ENCODE measurements around the gene STOX2. TPM values are rescaled to one million over a fixed set of nuclear protein-coding genes. Genes with fewer than 3 reads are reported as not detected.

The STOX2 gene
- total RNA-seq, 2 experiments from 2014 or later, result not detected

GRCh38 chr4:183873409-183874185 lies 31.5 kb upstream of the STOX2 start:
- POLR2A ChIA-PET, result no interaction called here
- ATAC-seq (no peak), DNase-seq (no peak)
- H3K4me1 Mint-ChIP-seq (ENCODE audit: low read depth), result no peaks in the 10 kb centered on the region
- H3K27me3 Mint-ChIP-seq (ENCODE audit: low read depth), result peaks cover 2% of the 10 kb centered on the region
- H3K27ac Mint-ChIP-seq, result no peak overlapping the region
- no peaks in the 10 kb centered on the region for H3K9me3 Mint-ChIP-seq (ENCODE audit: insufficient read depth)
- CTCF ChIA-PET, result no interaction called here
- H3K4me3 Mint-ChIP-seq, result no peak overlapping the region
- no peaks in the 10 kb centered on the region for H3K36me3 Mint-ChIP-seq (ENCODE audit: low read depth)

GRCh38 chr4:183875251-183875825 lies 29.8 kb upstream of the STOX2 start:
- H3K27ac Mint-ChIP-seq, result no peak overlapping the region
- H3K36me3 Mint-ChIP-seq (ENCODE audit: low read depth), result no peaks in the 10 kb centered on the region
- POLR2A ChIA-PET, result no interaction called here
- H3K4me3 Mint-ChIP-seq, result no peak overlapping the region
- CTCF ChIA-PET, result no interaction called here
- H3K27me3 Mint-ChIP-seq (ENCODE audit: low read depth), result no peaks in the 10 kb centered on the region
- DNase-seq (no peak), ATAC-seq (no peak)
- H3K4me1 Mint-ChIP-seq (ENCODE audit: low read depth), result no peaks in the 10 kb centered on the region
- H3K9me3 Mint-ChIP-seq (ENCODE audit: insufficient read depth), result no peaks in the 10 kb centered on the region

GRCh38 chr4:183876268-183876934 lies 28.7 kb upstream of the STOX2 start:
- H3K27me3 Mint-ChIP-seq (ENCODE audit: low read depth), result no peaks in the 10 kb centered on the region
- H3K4me1 Mint-ChIP-seq (ENCODE audit: low read depth), result no peaks in the 10 kb centered on the region
- H3K27ac Mint-ChIP-seq, result no peak overlapping the region
- no peaks in the 10 kb centered on the region for H3K36me3 Mint-ChIP-seq (ENCODE audit: low read depth)
- no peak overlapping the region for H3K4me3 Mint-ChIP-seq
- no peak for DNase-seq
- POLR2A ChIA-PET, result no interaction called here
- CTCF ChIA-PET, result no interaction called here
- H3K9me3 Mint-ChIP-seq (ENCODE audit: insufficient read depth), result no peaks in the 10 kb centered on the region
- ATAC-seq, result no peak

GRCh38 chr4:183878251-183878970 lies 26.7 kb upstream of the STOX2 start:
- no peak overlapping the region for H3K4me3 Mint-ChIP-seq
- CTCF ChIA-PET, result interaction anchor here (0.6 kb wide), 1 partner anchor 210 kb away, joined by 4 read pairs; no protein-coding TSS in a partner anchor
- no peak overlapping the region for H3K27ac Mint-ChIP-seq

GRCh38 chr4:183885205-183885720 lies 19.8 kb upstream of the STOX2 start:
- CTCF ChIA-PET, result no interaction called here
- H3K4me1 Mint-ChIP-seq (ENCODE audit: low read depth), result no peaks in the 10 kb centered on the region
- H3K4me3 Mint-ChIP-seq, result no peak overlapping the region
- DNase-seq (no peak), ATAC-seq (no peak)
- no peaks in the 10 kb centered on the region for H3K9me3 Mint-ChIP-seq (ENCODE audit: insufficient read depth)
- no peak overlapping the region for H3K27ac Mint-ChIP-seq
- POLR2A ChIA-PET, result no interaction called here
- no peaks in the 10 kb centered on the region for H3K36me3 Mint-ChIP-seq (ENCODE audit: low read depth)
- H3K27me3 Mint-ChIP-seq (ENCODE audit: low read depth), result peaks cover 5% of the 10 kb centered on the region

More at GRCh38 chr4:183878251-183878970, 26.7 kb upstream of the STOX2 start:
- ATAC-seq (no peak), DNase-seq (no peak)
- Mint-ChIP-seq H3K27me3 (ENCODE audit: low read depth) (peaks cover 5% of the 10 kb centered on the region), H3K9me3 (ENCODE audit: insufficient read depth) (no peaks in the 10 kb centered on the region), H3K36me3 (ENCODE audit: low read depth) (no peaks in the 10 kb centered on the region), H3K4me1 (ENCODE audit: low read depth) (no peaks in the 10 kb centered on the region)
- POLR2A ChIA-PET, result no interaction called here

- CTCF ChIA-PET, result no interaction called here
- H3K36me3 Mint-ChIP-seq (ENCODE audit: low read depth), result no peaks in the 10 kb centered on the region
- POLR2A ChIA-PET, result interaction anchor here (0.6 kb wide), 1 partner anchor 292 kb away, joined by 3 read pairs; no protein-coding TSS in a partner anchor
- DNase-seq (no peak), ATAC-seq (no peak)
- H3K27me3 Mint-ChIP-seq (ENCODE audit: low read depth), result no peaks in the 10 kb centered on the region
- no peak overlapping the region for H3K27ac Mint-ChIP-seq
- no peaks in the 10 kb centered on the region for H3K9me3 Mint-ChIP-seq (ENCODE audit: insufficient read depth)
- no peak overlapping the region for H3K4me3 Mint-ChIP-seq
- H3K4me1 Mint-ChIP-seq (ENCODE audit: low read depth), result no peaks in the 10 kb centered on the region
Measured at GRCh38 chr4:183887351-183887750, 17.8 kb upstream of the STOX2 start.

- Mint-ChIP-seq H3K36me3 (ENCODE audit: low read depth) (no peaks in the 10 kb centered on the region), H3K27ac (no peak overlapping the region), H3K4me1 (ENCODE audit: low read depth) (no peaks in the 10 kb centered on the region), H3K9me3 (ENCODE audit: insufficient read depth) (no peaks in the 10 kb centered on the region), H3K27me3 (ENCODE audit: low read depth) (no peaks in the 10 kb centered on the region), H3K4me3 (no peak overlapping the region)
- DNase-seq (no peak), ATAC-seq (no peak)
- CTCF ChIA-PET, result no interaction called here
- POLR2A ChIA-PET, result no interaction called here
Measured at GRCh38 chr4:183888564-183888963, 16.5 kb upstream of the STOX2 start.

- Mint-ChIP-seq H3K4me3 (no peak overlapping the region), H3K36me3 (ENCODE audit: low read depth) (no peaks in the 10 kb centered on the region), H3K27ac (no peak overlapping the region), H3K4me1 (ENCODE audit: low read depth) (no peaks in the 10 kb centered on the region), H3K27me3 (ENCODE audit: low read depth) (no peaks in the 10 kb centered on the region), H3K9me3 (ENCODE audit: insufficient read depth) (no peaks in the 10 kb centered on the region)
- POLR2A ChIA-PET, result no interaction called here
- CTCF ChIA-PET, result no interaction called here
- ATAC-seq (no peak), DNase-seq (no peak)
Measured at GRCh38 chr4:183889190-183889589, 15.9 kb upstream of the STOX2 start.

GRCh38 chr4:183897193-183897592 lies 7.9 kb upstream of the STOX2 start:
- no peaks in the 10 kb centered on the region for H3K4me1 Mint-ChIP-seq (ENCODE audit: low read depth)
- H3K4me3 Mint-ChIP-seq, result no peak overlapping the region
- H3K36me3 Mint-ChIP-seq (ENCODE audit: low read depth), result no peaks in the 10 kb centered on the region
- ATAC-seq, result no peak
- CTCF ChIA-PET, result no interaction called here
- POLR2A ChIA-PET, result no interaction called here
- no peaks in the 10 kb centered on the region for H3K9me3 Mint-ChIP-seq (ENCODE audit: insufficient read depth)
- peaks cover 13% of the 10 kb centered on the region for H3K27me3 Mint-ChIP-seq (ENCODE audit: low read depth)
- no peak overlapping the region for H3K27ac Mint-ChIP-seq
- no peak for DNase-seq

- no peaks in the 10 kb centered on the region for H3K4me1 Mint-ChIP-seq (ENCODE audit: low read depth)
- ATAC-seq (no peak), DNase-seq (no peak)
- no peak overlapping the region for H3K4me3 Mint-ChIP-seq
- H3K27ac Mint-ChIP-seq, result no peak overlapping the region
- H3K27me3 Mint-ChIP-seq (ENCODE audit: low read depth), result peaks cover 25% of the 10 kb centered on the region
- ChIA-PET POLR2A (no interaction called here), CTCF (no interaction called here)
- no peaks in the 10 kb centered on the region for H3K36me3 Mint-ChIP-seq (ENCODE audit: low read depth)
- no peaks in the 10 kb centered on the region for H3K9me3 Mint-ChIP-seq (ENCODE audit: insufficient read depth)
Measured at GRCh38 chr4:183898456-183898855, 6.7 kb upstream of the STOX2 start.

- CTCF ChIA-PET, result no interaction called here
- peaks cover 61% of the 10 kb centered on the region for H3K27me3 Mint-ChIP-seq (ENCODE audit: low read depth)
Measured at GRCh38 chr4:183903021-183903760, 1.9 kb upstream of the STOX2 start.

More at GRCh38 chr4:183903021-183903760, 1.9 kb upstream of the STOX2 start:
- Mint-ChIP-seq H3K4me1 (ENCODE audit: low read depth) (no peaks in the 10 kb centered on the region), H3K27ac (no peak overlapping the region), H3K4me3 (no peak overlapping the region), H3K9me3 (ENCODE audit: insufficient read depth) (no peaks in the 10 kb centered on the region), H3K36me3 (ENCODE audit: low read depth) (no peaks in the 10 kb centered on the region)
- no peak for ATAC-seq
- DNase-seq, result no peak
- POLR2A ChIA-PET, result no interaction called here
